C4-2B (cell line): ENCODE measurements around the gene TUBA8.

Experiments used
- ZFX ChIP-seq: fragments of 450-650 bp; IDR thresholded peaks from 2 replicates; pipeline ENCODE4 v1.6.1; 2017
- TF ChIP-seq, protein P1 (sequence below): fragments of 450-650 bp; conservative IDR thresholded peaks from 2 replicates; pipeline ENCODE4 v1.5.1; 2017; ENCODE audit warnings: mild to moderate bottlenecking

DNA sequence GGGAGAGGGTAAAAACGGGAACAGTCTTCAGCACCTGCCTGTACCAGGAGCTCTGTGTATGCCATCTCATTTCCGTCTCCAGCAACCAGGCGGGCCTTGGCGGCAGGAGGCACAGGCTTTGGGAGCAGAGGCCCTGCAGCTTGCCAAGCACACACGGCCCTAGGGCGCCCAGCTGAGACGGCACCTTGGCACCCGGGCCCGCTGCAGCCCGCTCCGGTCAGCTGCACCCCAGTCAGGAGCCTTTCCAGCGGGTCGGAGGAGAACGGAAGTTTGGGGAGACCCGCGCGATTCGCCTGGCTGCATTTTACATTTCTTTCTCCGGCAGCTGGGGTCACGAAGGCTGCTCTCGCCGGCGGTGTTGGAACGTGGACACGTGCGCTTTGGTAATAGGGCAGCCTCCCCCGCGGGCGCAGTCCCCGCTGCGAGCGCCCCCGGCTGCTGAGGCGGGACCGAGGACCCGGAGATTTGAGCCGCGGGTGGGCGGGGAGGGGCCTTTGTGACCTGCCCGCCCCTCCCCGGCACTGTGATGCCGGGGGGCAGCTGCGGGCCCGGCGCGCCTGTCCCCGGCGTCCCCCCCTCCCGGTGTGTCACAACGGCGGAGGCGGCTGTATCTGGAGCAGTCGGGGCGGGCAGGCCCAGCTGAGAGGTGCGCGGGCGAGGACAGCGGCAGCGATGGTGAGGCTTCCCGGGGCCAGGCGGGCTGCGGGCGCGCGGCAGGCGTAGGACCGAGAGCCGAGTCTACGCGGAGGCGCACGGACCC, at the start of gene TUBA8:
- TF ChIP-seq, protein P1, sequence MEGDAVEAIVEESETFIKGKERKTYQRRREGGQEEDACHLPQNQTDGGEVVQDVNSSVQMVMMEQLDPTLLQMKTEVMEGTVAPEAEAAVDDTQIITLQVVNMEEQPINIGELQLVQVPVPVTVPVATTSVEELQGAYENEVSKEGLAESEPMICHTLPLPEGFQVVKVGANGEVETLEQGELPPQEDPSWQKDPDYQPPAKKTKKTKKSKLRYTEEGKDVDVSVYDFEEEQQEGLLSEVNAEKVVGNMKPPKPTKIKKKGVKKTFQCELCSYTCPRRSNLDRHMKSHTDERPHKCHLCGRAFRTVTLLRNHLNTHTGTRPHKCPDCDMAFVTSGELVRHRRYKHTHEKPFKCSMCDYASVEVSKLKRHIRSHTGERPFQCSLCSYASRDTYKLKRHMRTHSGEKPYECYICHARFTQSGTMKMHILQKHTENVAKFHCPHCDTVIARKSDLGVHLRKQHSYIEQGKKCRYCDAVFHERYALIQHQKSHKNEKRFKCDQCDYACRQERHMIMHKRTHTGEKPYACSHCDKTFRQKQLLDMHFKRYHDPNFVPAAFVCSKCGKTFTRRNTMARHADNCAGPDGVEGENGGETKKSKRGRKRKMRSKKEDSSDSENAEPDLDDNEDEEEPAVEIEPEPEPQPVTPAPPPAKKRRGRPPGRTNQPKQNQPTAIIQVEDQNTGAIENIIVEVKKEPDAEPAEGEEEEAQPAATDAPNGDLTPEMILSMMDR, result no peak
- TF ChIP-seq ZFX, result peak; percentile 38; the same call in 1 of the 2 replicates
